Measurements from ENCODE around the gene MARCHF2. TPM values are rescaled to one million over a fixed set of nuclear protein-coding genes. Genes with fewer than 3 reads are reported as not detected.

Gene MARCHF2
- total RNA-seq, 1 donor from 2014 or later, result 95.9 TPM

DNA sequence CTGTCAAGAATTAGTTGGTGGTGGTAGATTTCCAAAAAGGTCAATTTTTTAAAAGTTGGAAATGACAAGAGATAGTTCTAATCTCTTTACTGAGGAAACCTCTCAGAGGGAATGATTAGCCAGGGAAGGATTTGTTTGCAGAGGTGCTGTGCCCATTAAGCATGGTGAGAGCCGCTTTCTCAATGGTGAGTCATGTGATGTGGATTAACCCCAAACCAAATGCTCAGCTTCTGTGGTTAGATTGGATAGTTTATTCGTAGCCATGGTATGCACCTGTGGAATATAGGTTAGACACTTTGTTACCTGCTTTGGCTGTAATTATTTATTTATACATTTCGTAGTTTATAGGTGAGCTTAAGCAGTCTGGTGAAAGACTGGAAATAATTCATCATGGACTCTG, 38.8 kb downstream of the MARCHF2 start:
- TF ChIP-seq, protein P1, sequence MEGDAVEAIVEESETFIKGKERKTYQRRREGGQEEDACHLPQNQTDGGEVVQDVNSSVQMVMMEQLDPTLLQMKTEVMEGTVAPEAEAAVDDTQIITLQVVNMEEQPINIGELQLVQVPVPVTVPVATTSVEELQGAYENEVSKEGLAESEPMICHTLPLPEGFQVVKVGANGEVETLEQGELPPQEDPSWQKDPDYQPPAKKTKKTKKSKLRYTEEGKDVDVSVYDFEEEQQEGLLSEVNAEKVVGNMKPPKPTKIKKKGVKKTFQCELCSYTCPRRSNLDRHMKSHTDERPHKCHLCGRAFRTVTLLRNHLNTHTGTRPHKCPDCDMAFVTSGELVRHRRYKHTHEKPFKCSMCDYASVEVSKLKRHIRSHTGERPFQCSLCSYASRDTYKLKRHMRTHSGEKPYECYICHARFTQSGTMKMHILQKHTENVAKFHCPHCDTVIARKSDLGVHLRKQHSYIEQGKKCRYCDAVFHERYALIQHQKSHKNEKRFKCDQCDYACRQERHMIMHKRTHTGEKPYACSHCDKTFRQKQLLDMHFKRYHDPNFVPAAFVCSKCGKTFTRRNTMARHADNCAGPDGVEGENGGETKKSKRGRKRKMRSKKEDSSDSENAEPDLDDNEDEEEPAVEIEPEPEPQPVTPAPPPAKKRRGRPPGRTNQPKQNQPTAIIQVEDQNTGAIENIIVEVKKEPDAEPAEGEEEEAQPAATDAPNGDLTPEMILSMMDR (IDR thresholded peaks at IDR 0.05; ENCODE audit: insufficient read depth, low read length, poor library complexity, severe bottlenecking), result no peak
- no peaks in the 10 kb centered on the region for H3K27me3 ChIP-seq (ENCODE audit: control insufficient read depth, insufficient read depth, low read length)
- peak; percentile 76 for DNase-seq (ENCODE audit: low read depth)
- no peaks in the 10 kb centered on the region for H3K36me3 ChIP-seq (ENCODE audit: control insufficient read depth, insufficient read depth, low read length)
- no peak overlapping the region for H3K4me3 ChIP-seq (ENCODE audit: low read depth, low read length)

DNA sequence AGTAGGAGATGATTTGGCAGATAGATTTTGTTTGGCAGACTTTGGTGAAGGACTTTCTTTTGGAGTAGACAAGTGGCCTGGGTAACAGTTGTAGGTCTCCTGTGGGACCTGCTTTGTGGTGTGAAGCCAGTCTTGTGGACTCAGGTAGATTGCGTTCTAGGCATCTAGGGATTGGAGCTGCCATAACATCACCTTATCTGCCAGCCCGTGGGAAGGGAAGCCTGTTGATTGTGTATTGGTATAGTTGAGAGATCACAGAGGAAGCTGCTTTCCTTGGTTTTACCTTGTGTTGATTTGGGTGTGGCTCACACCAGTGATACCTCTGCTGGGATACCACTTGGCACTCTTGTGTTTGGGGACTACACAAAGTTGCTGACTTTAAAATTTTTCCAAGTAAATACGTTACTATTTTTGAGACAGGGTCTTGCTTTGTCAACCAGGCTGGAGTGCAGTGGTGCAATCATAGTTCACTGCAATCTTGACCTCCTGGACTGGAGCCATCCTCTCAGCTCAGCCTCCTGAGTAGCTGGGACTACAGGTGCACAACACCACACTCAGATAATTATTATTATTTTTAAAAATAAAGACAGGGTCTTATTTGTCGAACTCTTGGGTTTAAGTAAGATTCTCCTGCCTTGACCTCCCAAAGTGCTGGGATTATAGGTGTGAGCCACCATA, 39.5 kb downstream of the MARCHF2 start:
- H3K27me3 ChIP-seq (ENCODE audit: control insufficient read depth, insufficient read depth, low read length), result no peaks in the 10 kb centered on the region
- no peaks in the 10 kb centered on the region for H3K36me3 ChIP-seq (ENCODE audit: control insufficient read depth, insufficient read depth, low read length)
- TF ChIP-seq, protein P1 (IDR thresholded peaks at IDR 0.05; ENCODE audit: insufficient read depth, low read length, poor library complexity, severe bottlenecking), result no peak
- H3K4me3 ChIP-seq (ENCODE audit: low read depth, low read length), result no peak overlapping the region
- no peak for DNase-seq (ENCODE audit: low read depth)

DNA sequence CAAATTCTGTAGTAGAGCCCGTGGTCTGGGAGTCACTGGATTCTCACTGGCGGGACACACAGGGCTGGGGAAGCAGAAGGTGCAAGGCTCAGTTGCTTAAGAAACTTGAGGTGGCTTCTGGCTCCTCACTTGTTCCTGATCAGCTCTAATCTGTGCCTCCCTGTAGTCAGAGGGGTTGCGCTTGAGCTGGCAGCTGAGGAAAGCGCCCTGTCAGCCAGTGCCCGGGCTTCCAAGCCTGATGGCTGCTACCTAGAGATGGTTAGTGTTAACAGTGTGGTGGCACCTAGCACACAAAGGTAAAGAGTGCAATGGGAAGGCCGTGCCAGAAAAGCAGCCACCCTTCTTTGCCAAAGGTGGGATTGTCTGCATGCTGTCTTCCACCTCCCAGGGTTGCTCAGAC, 40.5 kb downstream of the MARCHF2 start:
- TF ChIP-seq, protein P1 (IDR thresholded peaks at IDR 0.05; ENCODE audit: insufficient read depth, low read length, poor library complexity, severe bottlenecking), result no peak
- Histone ChIP-seq H3K4me3 (ENCODE audit: low read depth, low read length) (no peak overlapping the region), H3K27me3 (ENCODE audit: control insufficient read depth, insufficient read depth, low read length) (no peaks in the 10 kb centered on the region), H3K36me3 (ENCODE audit: control insufficient read depth, insufficient read depth, low read length) (no peaks in the 10 kb centered on the region)
- no peak for DNase-seq (ENCODE audit: low read depth)

DNA sequence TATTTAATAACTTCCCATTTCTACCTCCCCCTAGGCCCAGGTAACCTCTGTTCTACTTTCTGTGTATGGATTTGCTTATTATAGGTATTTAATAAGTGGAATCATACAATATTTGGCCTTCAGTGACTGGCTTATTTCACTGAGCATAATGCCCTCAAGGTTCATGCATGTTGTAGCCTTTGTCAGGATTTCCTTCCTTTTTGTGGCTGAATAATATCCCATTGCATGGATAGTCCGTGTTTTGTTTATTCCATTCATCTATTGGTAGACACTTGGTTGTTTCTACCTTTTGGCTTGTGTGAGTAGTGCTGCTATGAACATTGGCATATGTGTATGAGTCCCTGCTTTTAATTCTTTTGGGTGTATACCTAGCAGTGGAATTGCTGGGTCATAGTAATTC, 41.1 kb downstream of the MARCHF2 start:
- no peak for DNase-seq (ENCODE audit: low read depth)
- no peaks in the 10 kb centered on the region for H3K36me3 ChIP-seq (ENCODE audit: control insufficient read depth, insufficient read depth, low read length)
- no peaks in the 10 kb centered on the region for H3K27me3 ChIP-seq (ENCODE audit: control insufficient read depth, insufficient read depth, low read length)

DNA sequence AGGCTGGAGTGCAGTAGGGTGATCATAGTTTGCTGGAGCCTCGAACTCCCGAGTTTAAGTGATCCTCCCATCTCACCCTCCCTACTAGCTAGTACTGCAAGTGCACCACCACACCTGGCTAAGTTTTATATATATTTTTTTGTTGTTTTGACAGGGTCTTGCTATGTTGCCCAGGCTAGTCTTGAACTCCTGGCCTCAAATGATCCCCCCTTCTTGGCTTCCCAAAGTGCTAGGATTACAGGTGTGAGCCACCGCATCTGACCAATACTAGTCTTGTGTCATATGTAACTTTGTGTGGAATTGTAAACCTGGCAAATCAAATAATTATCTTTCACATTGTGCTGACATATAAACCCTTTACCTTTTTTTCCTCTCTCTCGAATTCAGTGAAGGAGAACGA, 41.9 kb downstream of the MARCHF2 start:
- no peak for DNase-seq (ENCODE audit: low read depth)
- no peaks in the 10 kb centered on the region for H3K36me3 ChIP-seq (ENCODE audit: control insufficient read depth, insufficient read depth, low read length)
- H3K4me3 ChIP-seq (ENCODE audit: low read depth, low read length), result no peak overlapping the region
- no peaks in the 10 kb centered on the region for H3K27me3 ChIP-seq (ENCODE audit: control insufficient read depth, insufficient read depth, low read length)
- TF ChIP-seq, protein P1 (IDR thresholded peaks at IDR 0.05; ENCODE audit: insufficient read depth, low read length, poor library complexity, severe bottlenecking), result no peak

More for the DNA sequence above, 41.1 kb downstream of the MARCHF2 start:
- H3K4me3 ChIP-seq (ENCODE audit: low read depth, low read length), result no peak overlapping the region
- TF ChIP-seq, protein P1 (IDR thresholded peaks at IDR 0.05; ENCODE audit: insufficient read depth, low read length, poor library complexity, severe bottlenecking), result no peak

DNA sequence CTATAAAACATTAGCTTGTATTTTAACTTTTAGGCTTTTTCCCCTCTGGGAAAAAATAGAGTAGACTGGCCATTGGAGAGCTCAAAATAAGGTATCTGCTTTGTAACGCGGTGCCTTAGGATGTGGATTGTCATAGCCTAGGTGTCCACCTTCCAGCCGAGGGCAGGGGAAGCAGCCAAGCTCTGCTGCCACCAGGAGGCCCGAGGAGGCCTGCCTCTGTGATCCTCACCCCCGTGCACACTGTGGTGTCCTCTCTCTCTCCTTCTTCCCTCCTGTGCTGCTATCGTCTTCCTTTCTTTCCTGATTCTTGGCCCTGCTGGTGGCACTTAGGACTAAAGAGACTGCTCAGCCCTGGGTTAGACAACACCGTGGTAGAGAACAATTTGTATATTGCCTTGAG, 43.0 kb downstream of the MARCHF2 start:
- TF ChIP-seq, protein P1 (IDR thresholded peaks at IDR 0.05; ENCODE audit: insufficient read depth, low read length, poor library complexity, severe bottlenecking), result peak; percentile 24
- Histone ChIP-seq H3K36me3 (ENCODE audit: control insufficient read depth, insufficient read depth, low read length) (no peaks in the 10 kb centered on the region), H3K27me3 (ENCODE audit: control insufficient read depth, insufficient read depth, low read length) (no peaks in the 10 kb centered on the region), H3K4me3 (ENCODE audit: low read depth, low read length) (no peak overlapping the region)
- DNase-seq (ENCODE audit: low read depth), result no peak
